HS-5 (cell line): ENCODE results near the gene ELMO3.

Experiments used
- DNase-seq: peaks from one replicate; pipeline ENCODE4 v3.0.0-alpha.2; 2012; ENCODE audit warnings: low read depth

The ELMO3 gene

DNA sequence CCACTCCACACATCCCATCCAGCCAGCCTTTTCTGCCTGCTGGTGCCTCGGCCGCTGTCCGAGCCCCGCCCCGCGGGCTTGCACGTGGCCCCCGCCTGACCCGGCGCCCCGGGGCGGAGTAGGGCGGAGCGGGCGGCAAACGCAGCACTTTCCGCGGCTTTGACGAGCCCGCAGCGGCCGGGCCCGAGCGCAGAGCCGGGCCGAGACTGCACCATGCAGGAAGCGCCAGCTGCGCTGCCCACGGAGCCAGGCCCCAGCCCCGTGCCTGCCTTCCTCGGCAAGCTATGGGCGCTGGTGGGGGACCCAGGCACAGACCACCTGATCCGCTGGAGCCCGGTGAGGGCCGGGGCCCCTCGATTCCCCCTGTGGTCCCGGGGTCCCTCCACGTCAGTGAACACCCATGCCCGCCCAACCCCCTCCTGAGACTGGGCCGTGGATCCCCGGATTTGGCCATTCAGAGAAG lies 34.3 kb upstream of the ELMO3 start, which contains the start of gene HSF4:
HSF4 (plus strand) TSS at position 147 of the 463 bp plus-strand sequence; CDS start at position 214, 67 bp downstream.
- no peak for DNase-seq

DNA sequence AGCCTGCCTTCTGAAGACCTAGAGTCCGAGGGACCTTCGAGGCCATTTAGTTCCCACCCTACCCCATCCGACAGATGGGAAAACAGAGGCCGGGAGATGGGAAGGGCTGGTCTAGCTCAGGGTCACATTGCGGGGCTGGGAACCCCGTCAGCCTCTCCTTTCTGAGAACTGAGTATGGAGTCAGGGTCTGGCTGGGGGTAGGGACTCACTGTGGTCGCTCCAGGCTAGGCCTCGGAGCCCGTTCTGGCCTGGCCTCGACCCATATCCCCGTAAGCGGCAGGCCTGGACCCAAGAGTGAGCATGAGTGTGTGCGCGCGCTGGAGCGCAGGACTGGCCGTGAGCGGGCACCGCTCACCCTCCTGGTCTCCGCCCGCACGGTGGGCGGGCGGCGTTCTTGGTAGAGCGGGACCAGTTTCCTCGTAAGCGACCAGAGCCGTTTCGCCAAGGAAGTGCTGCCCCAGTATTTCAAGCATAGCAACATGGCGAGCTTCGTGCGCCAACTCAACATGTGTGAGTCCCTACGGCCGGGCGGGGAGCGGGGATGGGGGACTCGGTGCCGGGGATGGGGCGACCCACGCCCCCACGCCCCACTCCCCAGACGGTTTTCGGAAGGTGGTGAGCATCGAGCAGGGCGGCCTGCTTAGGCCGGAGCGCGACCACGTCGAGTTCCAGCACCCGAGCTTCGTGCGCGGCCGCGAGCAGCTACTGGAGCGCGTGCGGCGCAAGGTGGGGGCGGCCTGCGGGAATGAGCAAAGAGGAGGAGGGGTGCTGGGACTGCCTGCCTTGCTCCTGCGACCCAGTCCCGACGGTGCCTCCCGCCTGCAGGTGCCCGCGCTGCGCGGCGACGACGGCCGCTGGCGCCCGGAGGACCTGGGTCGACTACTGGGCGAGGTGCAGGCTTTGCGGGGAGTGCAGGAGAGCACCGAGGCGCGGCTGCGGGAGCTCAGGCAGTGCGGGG lies 33.5 kb upstream of the ELMO3 start:
- no peak for DNase-seq

DNA sequence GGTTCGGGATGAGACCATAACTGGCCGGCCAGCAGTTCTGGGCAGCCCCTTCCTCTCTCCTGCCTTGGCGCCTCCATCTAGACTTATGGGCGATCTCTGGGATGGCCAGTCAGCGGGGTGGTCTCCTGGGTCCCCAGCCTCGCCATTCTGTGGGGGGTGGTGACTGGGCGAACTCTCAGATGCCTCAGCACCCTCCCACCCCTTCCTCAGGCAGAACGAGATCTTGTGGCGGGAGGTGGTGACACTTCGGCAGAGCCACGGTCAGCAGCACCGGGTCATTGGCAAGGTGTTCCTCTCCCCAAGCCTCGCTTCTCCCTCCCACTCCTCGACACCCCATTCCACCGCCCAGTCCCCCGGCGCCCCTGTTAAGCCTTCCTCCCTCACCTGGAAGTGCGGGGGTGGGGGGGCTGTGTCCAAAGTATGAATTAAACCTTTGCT lies 32.8 kb upstream of the ELMO3 start:
- DNase-seq = no peak

DNA sequence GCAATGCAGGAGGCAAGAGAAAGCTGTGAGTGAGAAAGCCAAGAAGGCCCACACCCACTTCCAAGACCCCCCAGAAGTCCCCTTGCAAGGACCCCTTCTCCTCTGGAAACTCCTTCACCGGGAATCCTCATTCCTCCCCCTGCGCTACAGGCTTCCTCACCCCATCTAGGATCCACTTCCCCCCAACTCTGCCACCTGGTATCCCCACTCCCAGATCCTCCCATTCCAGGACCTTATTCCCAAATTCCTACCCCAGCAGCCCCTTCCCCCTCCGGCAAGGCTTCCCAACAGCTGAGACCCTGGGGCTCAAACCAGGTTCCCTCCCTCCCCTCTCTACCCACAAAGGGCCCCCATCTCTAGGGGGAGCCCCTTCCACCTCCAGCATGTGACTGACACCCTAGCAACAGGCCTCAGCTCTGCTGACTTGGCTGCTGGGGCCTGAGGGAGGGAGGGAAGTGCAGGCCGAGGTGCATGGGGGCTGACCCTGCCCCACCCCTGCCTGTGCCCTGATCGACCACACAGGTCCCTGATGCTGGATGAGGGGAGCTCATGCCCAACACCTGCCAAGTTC lies 32.2 kb upstream of the ELMO3 start:
- no peak for DNase-seq

DNA sequence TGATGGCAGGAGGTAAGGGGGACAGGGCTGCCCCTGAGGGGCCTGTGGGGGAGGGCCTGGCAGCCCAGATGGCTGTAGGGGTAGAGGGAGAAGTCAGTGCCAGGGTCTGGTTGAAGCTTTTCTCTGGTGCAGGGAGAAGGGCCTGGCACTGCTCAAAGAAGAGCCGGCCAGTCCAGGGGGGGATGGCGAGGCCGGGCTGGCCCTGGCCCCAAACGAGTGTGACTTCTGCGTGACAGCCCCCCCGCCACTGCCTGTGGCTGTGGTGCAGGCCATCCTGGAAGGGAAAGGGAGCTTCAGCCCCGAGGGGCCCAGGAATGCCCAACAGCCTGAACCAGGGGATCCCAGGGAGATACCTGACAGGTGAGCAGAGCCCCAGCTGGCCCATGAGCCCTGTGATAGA lies 31.3 kb upstream of the ELMO3 start:
- DNase-seq = no peak

DNA sequence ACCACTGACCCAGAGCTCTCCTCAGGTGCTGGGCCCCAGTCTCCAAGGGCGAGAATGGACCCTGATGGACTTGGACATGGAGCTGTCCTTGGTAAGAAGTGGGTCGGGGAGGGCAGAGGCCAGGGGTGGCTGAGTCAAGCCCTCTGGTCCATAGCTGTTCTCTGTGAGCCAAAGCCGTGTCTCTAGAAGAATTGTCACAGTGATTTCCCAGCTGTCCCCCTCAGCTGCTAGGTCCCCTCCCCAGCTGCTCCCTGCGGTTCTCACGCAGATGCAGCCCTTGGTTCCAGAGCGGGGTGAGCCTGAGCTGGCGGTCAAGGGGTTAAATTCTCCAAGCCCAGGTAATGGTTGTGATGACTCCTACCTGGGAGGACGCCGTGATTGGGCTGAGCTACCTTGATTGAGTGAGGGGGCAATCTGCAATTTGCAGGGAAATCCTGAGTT lies 29.9 kb upstream of the ELMO3 start:
- no peak for DNase-seq

DNA sequence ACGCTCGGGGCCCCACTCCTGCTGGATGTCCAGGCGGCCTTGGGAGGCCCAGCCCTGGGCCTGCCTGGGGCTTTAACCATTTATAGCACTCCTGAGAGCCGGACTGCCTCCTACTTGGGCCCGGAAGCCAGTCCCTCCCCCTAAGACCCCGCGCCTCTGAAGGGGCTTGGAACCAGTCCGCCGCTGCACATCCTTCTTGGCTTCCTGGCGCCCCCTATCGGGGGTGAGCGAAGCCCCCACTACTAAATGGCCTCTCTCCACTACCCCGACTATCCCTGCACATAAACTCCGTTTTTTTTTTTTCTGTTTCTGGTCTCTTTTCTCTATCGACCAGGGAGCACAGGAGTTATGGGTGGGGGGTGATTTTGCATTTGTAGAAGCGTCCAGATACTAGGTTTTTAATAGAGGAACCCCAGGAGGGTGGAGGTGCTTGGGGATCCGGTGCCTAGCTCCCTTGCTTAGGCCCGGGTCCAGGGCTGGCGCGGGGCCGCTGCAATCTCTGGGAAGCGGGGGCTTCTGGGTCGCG lies 29.2 kb upstream of the ELMO3 start:
- no peak for DNase-seq

DNA sequence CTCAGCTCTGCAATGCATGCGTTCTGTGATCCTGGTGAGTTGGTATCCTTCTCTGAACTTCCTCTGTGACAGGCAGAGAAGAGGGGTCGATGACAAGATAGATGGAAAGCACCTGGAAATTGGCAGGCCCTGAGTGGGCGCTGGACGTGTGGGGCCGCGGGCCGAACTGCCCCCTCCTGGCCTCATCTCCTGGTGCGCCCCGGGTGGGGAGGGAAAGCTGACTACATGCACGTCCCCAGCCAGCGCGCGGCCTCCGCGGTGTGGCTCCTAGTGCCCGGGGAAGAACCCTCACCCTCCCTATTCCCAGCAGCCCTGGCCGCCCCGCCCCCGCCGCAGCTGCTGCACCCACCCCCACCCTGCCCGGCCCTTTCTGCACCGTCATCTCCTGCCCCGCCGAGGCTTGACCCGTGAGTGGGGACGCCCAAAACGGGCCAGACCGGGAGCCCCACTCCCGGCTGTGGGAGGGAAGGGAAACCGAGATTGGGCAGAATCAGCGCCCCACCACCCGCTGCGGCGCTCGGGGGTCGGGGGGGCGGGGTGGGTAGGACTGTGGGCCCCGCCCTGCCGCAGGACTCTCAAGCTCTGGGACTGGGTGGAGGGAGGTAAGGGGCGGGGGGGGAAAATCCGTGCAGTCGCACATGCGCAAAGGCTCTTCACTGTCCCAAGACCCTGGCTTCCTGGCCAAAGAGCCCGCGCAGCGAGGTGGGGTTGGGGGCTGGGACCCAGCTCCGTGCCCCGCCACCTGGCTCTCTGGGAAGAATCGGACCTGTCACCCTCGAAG lies 28.6 kb upstream of the ELMO3 start, which contains the start of gene NOL3:
NOL3 (plus strand) TSS at position 371 of the 781 bp plus-strand sequence.
- peak; percentile 42 for DNase-seq

DNA sequence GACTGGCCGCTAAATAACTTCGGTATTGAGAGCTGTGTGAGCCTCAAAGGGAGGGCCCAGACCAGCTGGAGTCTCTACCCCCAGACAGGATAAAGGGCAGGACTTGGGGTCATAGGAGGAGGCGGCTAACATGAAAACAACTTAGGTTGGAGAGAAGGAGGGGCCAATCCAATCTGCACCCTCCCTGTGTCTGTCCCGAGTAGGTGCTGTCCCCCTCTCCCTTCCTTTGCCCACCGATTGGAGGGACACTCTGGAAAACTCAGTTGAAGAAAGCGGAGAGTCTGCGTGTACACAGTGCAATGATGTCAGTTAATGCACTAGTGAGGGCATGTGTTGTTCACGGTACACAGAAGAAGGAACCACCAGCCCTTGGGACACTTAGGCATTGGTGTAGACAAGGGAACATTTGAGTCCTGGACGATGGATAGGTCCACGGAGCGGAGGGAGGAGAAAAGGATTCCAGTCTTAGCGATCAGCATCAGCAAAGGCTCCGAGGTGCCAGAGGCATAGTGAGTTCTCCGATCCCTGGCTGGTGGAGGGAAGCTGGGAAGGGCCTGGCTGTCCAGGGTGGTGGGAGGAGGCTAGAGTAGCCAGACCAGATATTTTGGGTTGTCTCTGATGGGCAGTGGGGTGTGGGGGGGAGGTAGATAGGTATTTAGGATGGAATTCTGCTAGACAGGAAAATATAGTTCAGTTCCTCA lies 27.8 kb upstream of the ELMO3 start:
- no peak for DNase-seq

DNA sequence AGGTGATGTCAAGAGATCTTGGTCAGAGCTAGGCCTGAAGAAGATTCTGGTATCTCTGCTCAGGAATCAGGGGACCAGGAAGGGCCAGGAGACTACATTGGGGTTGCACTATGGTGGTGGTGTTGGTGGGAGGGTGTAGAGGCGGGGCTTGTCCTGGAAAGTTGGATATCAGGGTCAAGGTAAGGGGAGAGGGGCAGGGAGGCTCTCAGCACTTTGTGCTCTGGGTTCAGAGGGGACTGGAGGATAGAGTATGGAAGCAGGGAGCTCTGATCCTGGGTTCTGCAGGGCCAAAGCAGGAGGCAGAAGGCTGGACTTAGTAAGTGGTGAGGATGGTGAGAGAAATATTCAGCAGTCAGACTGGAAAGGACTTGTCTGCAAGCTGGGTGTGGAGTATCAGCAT lies 25.6 kb upstream of the ELMO3 start:
- no peak for DNase-seq

DNA sequence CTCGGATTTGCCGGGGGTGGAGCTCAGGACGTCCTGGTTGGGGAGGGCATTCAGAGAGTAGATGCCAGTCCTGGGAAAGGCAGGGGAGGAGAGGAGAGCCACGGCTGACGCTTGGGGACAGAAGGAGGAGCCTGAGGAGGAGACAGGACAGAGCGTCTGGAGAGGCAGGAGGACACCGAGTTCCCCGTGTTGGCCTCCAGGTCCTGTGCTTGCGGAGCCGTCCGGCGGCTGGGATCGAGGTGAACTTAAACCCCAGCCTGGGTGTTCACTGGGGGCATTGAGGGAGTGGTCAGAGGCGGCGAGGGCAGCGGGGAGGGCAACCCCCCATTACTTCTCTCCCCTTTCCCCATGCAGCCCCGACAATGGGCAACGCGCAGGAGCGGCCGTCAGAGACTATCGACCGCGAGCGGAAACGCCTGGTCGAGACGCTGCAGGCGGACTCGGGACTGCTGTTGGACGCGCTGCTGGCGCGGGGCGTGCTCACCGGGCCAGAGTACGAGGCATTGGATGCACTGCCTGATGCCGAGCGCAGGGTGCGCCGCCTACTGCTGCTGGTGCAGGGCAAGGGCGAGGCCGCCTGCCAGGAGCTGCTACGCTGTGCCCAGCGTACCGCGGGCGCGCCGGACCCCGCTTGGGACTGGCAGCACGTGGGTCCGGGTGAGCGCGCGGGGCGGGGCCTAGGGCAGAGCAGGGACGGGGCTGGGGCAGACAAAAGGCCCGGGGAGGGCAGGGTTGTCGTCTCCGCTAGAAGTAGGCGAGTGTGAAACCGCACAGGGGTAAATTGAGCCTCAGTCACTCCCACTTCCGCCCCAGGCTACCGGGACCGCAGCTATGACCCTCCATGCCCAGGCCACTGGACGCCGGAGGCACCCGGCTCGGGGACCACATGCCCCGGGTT lies 24.9 kb upstream of the ELMO3 start:
- peak; percentile 53 for DNase-seq

DNA sequence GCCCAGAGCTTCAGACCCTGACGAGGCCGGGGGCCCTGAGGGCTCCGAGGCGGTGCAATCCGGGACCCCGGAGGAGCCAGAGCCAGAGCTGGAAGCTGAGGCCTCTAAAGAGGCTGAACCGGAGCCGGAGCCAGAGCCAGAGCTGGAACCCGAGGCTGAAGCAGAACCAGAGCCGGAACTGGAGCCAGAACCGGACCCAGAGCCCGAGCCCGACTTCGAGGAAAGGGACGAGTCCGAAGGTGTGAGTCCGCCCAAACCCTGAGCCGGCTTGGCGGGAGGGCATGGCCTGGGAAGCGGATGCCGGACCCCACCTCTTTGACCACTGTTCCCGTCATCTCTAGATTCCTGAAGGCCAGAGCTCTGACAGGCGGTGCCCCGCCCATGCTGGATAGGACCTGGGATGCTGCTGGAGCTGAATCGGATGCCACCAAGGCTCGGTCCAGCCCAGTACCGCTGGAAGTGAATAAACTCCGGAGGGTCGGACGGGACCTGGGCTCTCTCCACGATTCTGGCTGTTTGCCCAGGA lies 24.2 kb upstream of the ELMO3 start:
- DNase-seq = no peak

DNA sequence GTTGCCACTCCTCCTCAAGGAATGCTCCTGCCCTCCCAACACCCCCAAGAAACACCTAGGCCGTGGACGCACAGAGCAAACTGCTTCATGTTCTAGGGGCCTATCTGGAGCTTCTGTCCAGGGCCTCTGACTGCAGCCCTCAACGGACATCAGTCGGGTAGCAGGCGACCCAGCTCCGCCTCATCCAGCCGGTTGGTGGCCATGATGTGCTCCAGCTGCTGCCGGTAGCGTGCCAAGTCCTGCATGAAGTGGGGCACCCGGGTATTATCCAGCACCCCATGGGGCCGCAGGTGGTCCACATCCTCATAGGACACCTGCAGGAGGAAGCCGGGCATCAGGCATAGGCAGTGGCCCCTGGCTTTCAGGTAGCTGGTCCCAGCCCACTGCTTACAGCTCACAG lies 22.3 kb upstream of the ELMO3 start:
- DNase-seq = no peak

DNA sequence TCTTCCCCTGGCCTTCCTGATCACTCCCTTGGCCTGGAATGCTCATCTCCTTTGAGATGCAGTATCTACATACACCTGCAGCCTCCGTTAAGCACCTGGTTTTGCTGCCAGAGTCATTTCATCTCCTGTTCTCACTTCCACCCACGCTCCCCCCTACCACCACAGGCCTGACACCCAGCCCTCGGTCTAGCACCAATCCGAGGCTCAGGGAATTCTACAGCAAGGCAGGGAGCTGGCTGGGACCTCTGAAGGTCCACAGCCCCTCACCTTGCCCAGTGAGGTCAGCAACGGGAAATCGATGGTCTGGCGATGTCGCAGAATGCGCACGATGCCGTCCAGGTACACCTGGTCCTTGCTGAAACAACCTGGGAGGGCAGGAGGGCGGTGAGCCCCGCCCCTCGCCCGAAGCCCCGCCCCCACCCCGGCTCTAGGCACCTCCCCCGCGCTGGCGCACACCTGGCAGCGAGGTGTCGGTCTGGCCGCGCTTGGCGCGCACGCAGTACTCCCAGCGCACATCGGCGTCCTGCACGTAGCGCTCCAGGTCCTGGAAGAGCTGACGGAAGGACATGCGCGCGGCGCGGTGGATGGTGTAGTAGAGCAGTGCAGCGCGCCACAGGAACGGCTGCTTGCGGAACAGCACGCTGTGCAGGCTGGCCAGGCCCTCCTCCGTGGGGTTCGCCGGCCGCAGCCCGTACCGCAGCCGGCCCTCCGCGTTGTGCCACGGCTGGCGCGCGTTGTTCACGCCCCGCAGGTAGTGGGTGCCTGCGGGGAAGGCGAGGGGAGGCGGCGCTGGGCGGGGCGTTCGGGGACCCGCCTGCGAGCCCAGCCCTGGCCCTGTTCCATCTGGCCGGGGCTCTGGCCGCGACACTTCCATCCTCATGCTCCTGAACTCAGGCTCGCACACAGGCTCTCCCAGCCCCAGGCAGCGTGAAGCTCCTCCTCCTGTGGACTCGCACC lies 20.9 kb upstream of the ELMO3 start:
- DNase-seq = no peak

DNA sequence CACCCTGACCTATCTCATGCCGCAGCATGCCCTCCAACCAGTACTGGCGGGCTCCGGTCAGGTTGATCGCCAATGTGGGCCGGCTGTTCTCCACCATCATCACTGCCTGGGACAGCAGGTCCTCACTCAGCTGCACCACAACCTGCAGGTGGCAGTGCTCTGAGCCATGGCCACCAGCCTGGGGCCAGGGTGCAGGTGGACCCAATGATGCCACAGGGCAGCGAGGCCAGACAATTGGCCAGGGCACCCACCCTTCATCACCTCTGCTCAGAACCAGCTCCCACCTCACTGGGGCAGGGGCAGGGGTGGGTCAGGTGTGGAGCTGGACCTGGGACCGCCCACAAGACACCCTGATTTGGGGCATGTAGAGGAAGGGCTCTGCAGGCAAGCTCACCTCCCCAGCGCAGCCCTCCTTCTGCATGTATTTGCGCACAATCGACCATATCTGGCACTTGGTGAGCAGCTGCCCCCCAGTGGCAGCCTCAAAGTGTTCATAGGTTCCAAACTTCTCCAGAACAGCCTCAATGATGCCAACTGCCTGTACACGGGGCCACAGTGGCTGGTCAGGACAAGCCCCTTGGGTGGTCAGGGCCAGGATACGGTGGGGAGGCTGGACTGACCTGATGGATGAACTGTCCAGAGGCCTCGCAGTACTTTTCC lies 19.4 kb upstream of the ELMO3 start:
- no peak for DNase-seq

DNA sequence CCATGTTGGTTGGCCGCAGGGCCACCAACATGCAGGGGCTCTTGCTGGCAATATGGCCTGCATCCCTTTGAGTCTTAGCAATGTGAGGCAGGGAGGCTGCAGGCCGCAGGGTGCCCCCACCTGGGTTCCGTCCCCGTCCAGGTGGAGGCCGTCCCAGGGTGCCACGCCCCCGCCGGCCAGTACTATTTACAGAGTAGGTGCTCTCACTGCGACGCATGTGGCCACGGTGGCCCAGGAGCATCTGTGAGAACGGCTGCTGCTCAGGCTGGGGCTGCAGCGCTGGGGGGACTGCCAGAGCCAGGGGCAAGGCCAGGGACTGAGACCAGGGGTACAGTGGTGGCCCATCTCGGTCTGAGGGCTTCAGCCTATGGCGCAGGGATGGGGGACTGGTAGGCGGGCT lies 18.8 kb upstream of the ELMO3 start:
- DNase-seq = no peak

DNA sequence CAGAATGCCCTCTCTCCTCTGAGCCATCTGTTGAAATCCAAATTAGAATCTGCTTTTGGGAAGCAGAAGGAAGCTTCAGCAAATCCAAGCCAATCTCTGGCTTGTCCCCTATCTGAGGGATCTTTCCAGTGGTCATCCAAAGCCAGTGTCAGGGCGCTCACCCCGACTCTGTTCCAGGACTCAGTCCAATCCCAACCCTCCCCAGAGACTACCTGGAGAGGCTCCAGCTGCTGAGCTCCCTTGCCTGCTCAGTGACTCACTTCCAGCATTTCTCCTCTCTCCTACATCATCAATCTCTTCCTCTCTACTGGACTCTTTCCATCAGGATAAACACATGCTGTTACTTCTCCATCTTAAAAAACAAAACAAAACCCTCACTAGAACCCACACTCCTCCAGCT lies 17.6 kb upstream of the ELMO3 start:
- peak; percentile 58 for DNase-seq

DNA sequence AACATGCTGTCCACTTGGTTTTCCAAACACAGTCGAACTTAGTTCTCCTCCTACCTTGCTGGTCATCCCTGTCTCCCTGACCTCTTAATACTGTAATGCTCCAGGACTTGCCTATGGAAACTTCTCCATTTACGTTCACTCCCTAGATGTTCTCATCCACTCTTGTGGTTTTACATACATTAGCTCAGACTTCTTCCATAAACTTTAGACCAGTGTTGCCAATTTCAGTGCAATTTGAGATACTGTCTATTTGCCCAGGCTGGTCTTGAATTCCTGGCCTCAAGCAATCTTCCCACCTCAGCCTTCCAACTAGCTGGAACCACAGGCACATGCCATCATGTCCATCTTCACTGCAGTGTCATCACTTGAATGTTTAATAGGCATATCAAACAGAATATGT lies 16.6 kb upstream of the ELMO3 start:
- DNase-seq = no peak

DNA sequence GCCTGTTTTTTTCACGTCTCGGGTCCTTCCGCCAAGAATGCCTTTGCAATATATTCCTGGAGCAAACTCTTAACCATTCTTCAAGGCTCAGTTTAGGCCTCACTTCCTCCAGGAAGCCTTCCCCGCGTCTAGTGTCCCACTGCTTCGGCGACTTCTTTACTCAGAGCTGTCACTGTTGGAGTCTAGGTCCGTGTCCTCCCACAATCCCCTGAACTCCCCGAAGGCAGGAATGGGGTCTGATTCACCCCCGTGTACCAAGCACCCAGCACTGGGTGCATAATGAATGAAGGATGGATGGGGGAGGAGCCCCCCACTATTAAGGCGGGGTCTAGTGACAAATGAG lies 15.7 kb upstream of the ELMO3 start:
- no peak for DNase-seq
